B cell (primary cell): ENCODE measurements around the gene RPS21. TPM values are rescaled to one million over a fixed set of nuclear protein-coding genes. Genes with fewer than 3 reads are reported as not detected.

Experiments
- ATAC-seq: fragments of 200-7000 bp; cut with Tn5 transposase; one replicate; pipeline ENCODE4 v1.10.0; 2021; ENCODE audit warnings: low read depth, mild to moderate bottlenecking, moderate number of reproducible peaks, moderate library complexity
- CTCF ChIA-PET: fragments of 350-600 bp; sonication (Branson Sonifier 250); formaldehyde crosslinking; loops from one replicate; lab custom pipeline; 2021; ENCODE audit warnings: antibody characterized with exemption, inconsistent platforms; lab: Charles Lee
- POLR2A ChIA-PET: fragments of 350-600 bp; sonication (Branson Sonifier 250); formaldehyde crosslinking; loops from one replicate; lab custom pipeline; 2021; ENCODE audit warnings: antibody characterized with exemption; lab: Charles Lee
- DNase-seq: peaks from one replicate; pipeline ENCODE4 v3.0.0; 2013
- H2AFZ ChIP-seq: 2 replicates; pipeline ENCODE4 v1.6.1; 2012; ENCODE audit warnings: mild to moderate bottlenecking, low read depth, low read length; ENCODE audit not compliant: insufficient read depth, poor library complexity, severe bottlenecking
- H3K27ac ChIP-seq, 2 donors: 1 replicate in 1 of 2; 2 replicates in 1 of 2; pipeline ENCODE4 v1.5.1; 2012 to 2013; ENCODE audit warnings: low read length in 2 of 2, mild to moderate bottlenecking in 2 of 2, moderate library complexity in 1 of 2
- H3K27me3 ChIP-seq, 4 experiments: fragments of 200-600 bp in 1 of 4; sonication (generic) in 1 of 4; replicated peaks in 1 of 4; 1 replicate in 2 of 4; 2 replicates in 2 of 4; pipeline versions ENCODE4 v1.6.1 to v1.7.0; 2013 to 2016; ENCODE audit warnings: low read length in 3 of 4, mild to moderate bottlenecking in 2 of 4, mixed read lengths in 1 of 4, moderate library complexity in 1 of 4; ENCODE audit not compliant: insufficient read depth in 4 of 4, control insufficient read depth in 3 of 4; ENCODE audit errors: control extremely low read depth in 1 of 4
- H3K36me3 ChIP-seq, 2 experiments: replicated peaks in 1 of 2; 1 replicate in 1 of 2; 2 replicates in 1 of 2; pipeline versions ENCODE4 v1.6.1 to v1.7.1; 2013; ENCODE audit warnings: low read length in 1 of 2; ENCODE audit not compliant: insufficient read depth in 2 of 2, control insufficient read depth in 1 of 2; ENCODE audit errors: control extremely low read depth in 1 of 2, extremely low read depth in 1 of 2
- H3K4me1 ChIP-seq, 2 donors: fragments of 200-600 bp in 1 of 2; sonication (generic) in 1 of 2; 1 replicate in 1 of 2; 2 replicates in 1 of 2; pipeline versions ENCODE4 v1.5.1 to v1.6.1; 2013 to 2017; ENCODE audit warnings: low read length in 2 of 2; ENCODE audit not compliant: control insufficient read depth in 2 of 2, insufficient read depth in 2 of 2
- H3K4me2 ChIP-seq: replicated peaks from 2 replicates; pipeline ENCODE3; 2012; ENCODE audit warnings: mild to moderate bottlenecking, low read depth, low read length; ENCODE audit not compliant: poor library complexity, severe bottlenecking
- H3K4me3 ChIP-seq, 5 experiments: fragments of 200-600 bp in 1 of 5; sonication (generic) in 1 of 5; 1 replicate in 3 of 5; 2 replicates in 2 of 5; pipeline versions ENCODE4 v1.5.1 to v1.7.0; 2011 to 2016; ENCODE audit warnings: low read length in 4 of 5, mild to moderate bottlenecking in 4 of 5, low read depth in 2 of 5, control low read depth in 1 of 5, moderate library complexity in 1 of 5; ENCODE audit not compliant: insufficient read depth in 1 of 5; ENCODE audit errors: control extremely low read depth in 1 of 5, extremely low read depth in 1 of 5
- H3K79me2 ChIP-seq: fragments of 200-600 bp; sonication (generic); one replicate; pipeline ENCODE4 v1.6.0; 2016; ENCODE audit warnings: low read length; ENCODE audit not compliant: control insufficient read depth, insufficient read depth
- H3K9ac ChIP-seq: fragments of 200-600 bp; sonication (generic); 2 replicates; pipeline ENCODE4 v1.6.1; 2017; ENCODE audit warnings: mild to moderate bottlenecking, low read length, moderate library complexity
- H3K9me3 ChIP-seq, 3 donors: one replicate each; pipeline versions ENCODE4 v1.6.1 to v1.7.1; 2013; ENCODE audit warnings: low read length in 2 of 3; ENCODE audit not compliant: control insufficient read depth in 2 of 3, insufficient read depth in 1 of 3; ENCODE audit errors: control extremely low read depth in 1 of 3
- H4K20me1 ChIP-seq: 2 replicates; pipeline ENCODE4 v1.6.0; 2012; ENCODE audit warnings: mild to moderate bottlenecking, low read length; ENCODE audit not compliant: insufficient read depth, control insufficient read depth, poor library complexity, severe bottlenecking
- H3K27ac Mint-ChIP-seq: one replicate; pipeline ENCODE4 v1.8.0; 2021; ENCODE audit warnings: mixed read lengths
- H3K27me3 Mint-ChIP-seq: one replicate; pipeline ENCODE4 v1.8.0; 2021; ENCODE audit warnings: mixed read lengths
- H3K4me1 Mint-ChIP-seq: one replicate; pipeline ENCODE4 v1.8.0; 2021; ENCODE audit warnings: mixed read lengths
- H3K4me3 Mint-ChIP-seq: one replicate; pipeline ENCODE4 v1.8.0; 2021; ENCODE audit warnings: mixed read lengths
- H3K9me3 Mint-ChIP-seq: one replicate; pipeline ENCODE4 v1.8.0; 2022; ENCODE audit warnings: mixed read lengths; ENCODE audit not compliant: insufficient read depth
- CTCF ChIP-seq: fragments of 200-600 bp; IDR thresholded peaks from one replicate; pipeline ENCODE4 v1.8.0; 2022; ENCODE audit warnings: antibody characterized with exemption, mild to moderate bottlenecking
- EZH2 ChIP-seq: IDR thresholded peaks from 2 replicates; pipeline ENCODE4 v1.6.1; 2012; ENCODE audit warnings: borderline replicate concordance, low read depth, mild to moderate bottlenecking, moderate library complexity, low read length; ENCODE audit not compliant: insufficient read depth, poor library complexity, severe bottlenecking
- WGBS: methylation state at CpG from one replicate; pipeline ENCODE4 v1.1.5; 2013; ENCODE audit warnings: missing lambda C conversion rate; ENCODE audit not compliant: insufficient coverage; 5-methylcytosine and 5-hydroxymethylcytosine counted together
- intact Hi-C: fragments of 100-400 bp; cut with micrococcal nuclease; formaldehyde crosslinking; loops from one replicate; pipeline ENCODE4 v1.10.0; 2022
- polyA plus RNA-seq: library from polyadenylated mRNA; depleted of rRNA; stranded (reverse); fragments of >200 nt; gene quantifications from 2 replicates; pipeline ENCODE4 v1.2.3, GENCODE V29; 2012
- total RNA-seq, 2 donors: library from RNA; stranded (reverse); fragments of 120-200 nt in 1 of 2; gene quantifications; 1 replicate in 1 of 2; 2 replicates in 1 of 2; pipeline versions ENCODE4 v1.2.3 to v1.2.4, GENCODE V29; 2013 to 2022

RPS21 gene
- total and polyA plus RNA-seq, 2 donors (not counting 1 experiment from before 2014, with no cell fraction given), result 2,653 to 9,603 TPM

GRCh38 chr20:62398120-62398821, 11.4 kb downstream of the RPS21 start:
- TF ChIP-seq EZH2 (no peak), CTCF (no peak)
- Histone ChIP-seq H3K4me1 (peaks cover 0 to 10% of the 10 kb centered on the region in 2 donors), H3K36me3 (peaks cover 0 to 5% of the 10 kb centered on the region in 2 experiments), H2AFZ (no peak overlapping the region), H3K9me3 (peaks cover 0 to 7% (median 0%) of the 10 kb centered on the region in 3 donors), H3K9ac (no peak overlapping the region), H4K20me1 (peaks cover under 1% of the 10 kb centered on the region), H3K79me2 (no peaks in the 10 kb centered on the region), H3K4me3 (no peak overlapping the region), H3K27me3 (no peaks in the 10 kb centered on the region), H3K4me2 (no peak overlapping the region), H3K27ac (no peak overlapping the region)
- Mint-ChIP-seq H3K9me3 (no peaks in the 10 kb centered on the region), H3K27ac (no peak overlapping the region), H3K4me3 (no peak overlapping the region), H3K4me1 (peaks cover 13% of the 10 kb centered on the region), H3K27me3 (no peaks in the 10 kb centered on the region)
- DNase-seq (no peak), ATAC-seq (no peak)
- intact Hi-C loops, result no loop called here
- CTCF ChIA-PET, result no interaction called here
- POLR2A ChIA-PET, result no interaction called here
- WGBS, result 93% methylated on average over 18 of the region's 19 CpGs

- intact Hi-C loops, result no loop called here
- POLR2A ChIA-PET, result no interaction called here
- no peaks in the 10 kb centered on the region for H3K36me3 ChIP-seq
Observed at GRCh38 chr20:62400021-62400420, 13.1 kb downstream of the RPS21 start.

More at GRCh38 chr20:62400021-62400420, 13.1 kb downstream of the RPS21 start:
- TF ChIP-seq CTCF (no peak), EZH2 (no peak)
- no peak overlapping the region for H3K27ac Mint-ChIP-seq
- CTCF ChIA-PET, result interaction anchor here (0.7 to 1.2 kb wide), 2 partner anchors 10 to 28 kb away, joined by 3 to 4 read pairs; no protein-coding TSS in a partner anchor
- H3K4me1 ChIP-seq, result peaks cover 0 to 10% of the 10 kb centered on the region in 2 donors
- peaks cover 0 to 7% (median 0%) of the 10 kb centered on the region in 3 donors for H3K9me3 ChIP-seq
- WGBS, result 87% methylated on average over 7 of the region's 7 CpGs
- no peak overlapping the region for H3K4me3 ChIP-seq
- no peak for ATAC-seq
- no peaks in the 10 kb centered on the region for H3K27me3 ChIP-seq
- H3K4me3 Mint-ChIP-seq, result no peak overlapping the region
- no peak overlapping the region for H2AFZ ChIP-seq
- H4K20me1 ChIP-seq, result no peaks in the 10 kb centered on the region
- H3K4me1 Mint-ChIP-seq, result peaks cover 18% of the 10 kb centered on the region
- DNase-seq, result no peak
- peaks cover 6% of the 10 kb centered on the region for H3K79me2 ChIP-seq
- no peak overlapping the region for H3K9ac ChIP-seq
- no peak overlapping the region for H3K27ac ChIP-seq
- H3K27me3 Mint-ChIP-seq, result no peaks in the 10 kb centered on the region
- H3K4me2 ChIP-seq, result no peak overlapping the region
- H3K9me3 Mint-ChIP-seq, result no peaks in the 10 kb centered on the region
